OCI-LY1 (cell line): Measurements from ENCODE around the gene DACH1.

Experiments
- H2AFZ ChIP-seq: fragments of 200-600 bp; sonication (generic), shearing (Covaris generic); 2 replicates; pipeline ENCODE4 v1.6.0; 2014; ENCODE audit warnings: antibody characterized with exemption, mild to moderate bottlenecking, low read length
- H3F3A ChIP-seq: fragments of 200-600 bp; sonication (generic), shearing (Covaris generic); 2 replicates; pipeline ENCODE4 v1.6.0; 2014; ENCODE audit warnings: mild to moderate bottlenecking, antibody characterized with exemption, low read length, moderate library complexity; ENCODE audit not compliant: insufficient read depth
- H3K27ac ChIP-seq: fragments of 200-600 bp; sonication (generic); 2 replicates; pipeline ENCODE4 v1.5.1; 2014; ENCODE audit warnings: low read length, mixed run types, mild to moderate bottlenecking, low read depth; ENCODE audit not compliant: poor library complexity, severe bottlenecking
- H3K27me3 ChIP-seq: fragments of 200-600 bp; sonication (generic); 2 replicates; pipeline ENCODE4 v1.6.0; 2014; ENCODE audit warnings: antibody characterized with exemption, mild to moderate bottlenecking, low read length, moderate library complexity; ENCODE audit not compliant: insufficient read depth
- H3K36me3 ChIP-seq: fragments of 200-600 bp; sonication (generic); 2 replicates; pipeline ENCODE4 v1.6.1; 2014; ENCODE audit warnings: mild to moderate bottlenecking, antibody characterized with exemption, low read length, moderate library complexity, mixed read lengths; ENCODE audit not compliant: insufficient read depth
- H3K4me1 ChIP-seq: fragments of 200-600 bp; sonication (generic); 2 replicates; pipeline ENCODE4 v1.5.1; 2014; ENCODE audit warnings: mild to moderate bottlenecking, low read length, moderate library complexity; ENCODE audit not compliant: insufficient read depth, severe bottlenecking
- H3K4me2 ChIP-seq: fragments of 200-600 bp; sonication (generic), shearing (Covaris generic); 2 replicates; pipeline ENCODE4 v1.6.1; 2014; ENCODE audit warnings: low read length
- H3K4me3 ChIP-seq: fragments of 200-600 bp; sonication (generic); 2 replicates; pipeline ENCODE4 v1.5.1; 2014; ENCODE audit warnings: low read length, low read depth, mild to moderate bottlenecking, mixed read lengths; ENCODE audit not compliant: poor library complexity, severe bottlenecking
- H3K79me2 ChIP-seq: fragments of 200-600 bp; shearing (Covaris generic); 2 replicates; pipeline ENCODE4 v1.6.1; 2016; ENCODE audit warnings: mixed run types, low read length, mixed read lengths; ENCODE audit not compliant: insufficient read depth
- H3K9ac ChIP-seq: fragments of 200-600 bp; sonication (generic), shearing (Covaris generic); 2 replicates; pipeline ENCODE4 v1.6.1; 2014; ENCODE audit warnings: mild to moderate bottlenecking, low read length, mixed read lengths
- H3K9me2 ChIP-seq: fragments of 200-600 bp; sonication (generic), shearing (Covaris generic); 2 replicates; pipeline ENCODE4 v1.6.1; 2014; ENCODE audit warnings: low read depth, mild to moderate bottlenecking, low read length, mixed read lengths
- H3K9me3 ChIP-seq: fragments of 200-600 bp; shearing (Covaris generic); 2 replicates; pipeline ENCODE4 v1.6.1; 2014; ENCODE audit warnings: low read length, mixed read lengths
- H4K20me1 ChIP-seq: fragments of 200-600 bp; sonication (generic), shearing (Covaris generic); 2 replicates; pipeline ENCODE4 v1.6.0; 2016; ENCODE audit warnings: mild to moderate bottlenecking, low read length; ENCODE audit not compliant: insufficient read depth
- CTCF ChIP-seq: fragments of 200-600 bp; sonication (generic), shearing (Covaris generic); IDR thresholded peaks from 2 replicates; pipeline ENCODE4 v1.5.1; 2017; ENCODE audit warnings: mild to moderate bottlenecking, antibody characterized with exemption, low read length, moderate library complexity, mixed read lengths
- EZH2 ChIP-seq: fragments of 200-600 bp; sonication (generic), shearing (Covaris generic); IDR thresholded peaks from 2 replicates; pipeline ENCODE4 v1.8.0; 2017; ENCODE audit warnings: borderline replicate concordance, mixed run types, mild to moderate bottlenecking, antibody characterized with exemption, low read length, moderate library complexity, mixed read lengths

DACH1 gene

GRCh38 chr13:71493189-71493588 lies 373.8 kb downstream of the DACH1 start:
- Histone ChIP-seq H4K20me1 (no peaks in the 10 kb centered on the region), H3K4me2 (no peak overlapping the region), H2AFZ (no peak overlapping the region), H3K27me3 (no peaks in the 10 kb centered on the region), H3F3A (no peaks in the 10 kb centered on the region), H3K9me3 (no peaks in the 10 kb centered on the region), H3K9me2 (no peaks in the 10 kb centered on the region), H3K4me3 (no peak overlapping the region), H3K9ac (no peak overlapping the region), H3K4me1 (no peaks in the 10 kb centered on the region), H3K27ac (no peak overlapping the region), H3K36me3 (no peaks in the 10 kb centered on the region), H3K79me2 (no peaks in the 10 kb centered on the region)
- TF ChIP-seq EZH2 (no peak), CTCF (no peak)

- TF ChIP-seq CTCF (no peak), EZH2 (no peak)
Measured at GRCh38 chr13:71492346-71492871, 374.6 kb downstream of the DACH1 start.

GRCh38 chr13:71491010-71491409 lies 376.0 kb downstream of the DACH1 start:
- Histone ChIP-seq H2AFZ (no peak overlapping the region), H3K9ac (no peak overlapping the region), H3K4me3 (no peak overlapping the region), H3K27ac (no peak overlapping the region), H3K79me2 (no peaks in the 10 kb centered on the region), H3K9me3 (no peaks in the 10 kb centered on the region), H4K20me1 (no peaks in the 10 kb centered on the region), H3K36me3 (no peaks in the 10 kb centered on the region), H3K4me1 (no peaks in the 10 kb centered on the region), H3K4me2 (no peak overlapping the region), H3K27me3 (no peaks in the 10 kb centered on the region), H3K9me2 (no peaks in the 10 kb centered on the region), H3F3A (no peaks in the 10 kb centered on the region)
- TF ChIP-seq CTCF (no peak), EZH2 (no peak)

More at GRCh38 chr13:71492346-71492871, 374.6 kb downstream of the DACH1 start:
- Histone ChIP-seq H4K20me1 (no peaks in the 10 kb centered on the region), H3K79me2 (no peaks in the 10 kb centered on the region), H3K9ac (no peak overlapping the region), H3K4me2 (no peak overlapping the region), H3F3A (no peaks in the 10 kb centered on the region), H3K27me3 (no peaks in the 10 kb centered on the region), H3K27ac (no peak overlapping the region), H3K9me2 (no peaks in the 10 kb centered on the region), H3K4me1 (no peaks in the 10 kb centered on the region), H3K9me3 (no peaks in the 10 kb centered on the region), H2AFZ (no peak overlapping the region), H3K36me3 (no peaks in the 10 kb centered on the region), H3K4me3 (no peak overlapping the region)
